ENCODE measurements around the gene U2AF1.
"Not testable (repeated sequence)": the region's sequence is repeated elsewhere in the genome, so short reads cannot be mapped to it uniquely, and the experiment has no call there.

DNA sequence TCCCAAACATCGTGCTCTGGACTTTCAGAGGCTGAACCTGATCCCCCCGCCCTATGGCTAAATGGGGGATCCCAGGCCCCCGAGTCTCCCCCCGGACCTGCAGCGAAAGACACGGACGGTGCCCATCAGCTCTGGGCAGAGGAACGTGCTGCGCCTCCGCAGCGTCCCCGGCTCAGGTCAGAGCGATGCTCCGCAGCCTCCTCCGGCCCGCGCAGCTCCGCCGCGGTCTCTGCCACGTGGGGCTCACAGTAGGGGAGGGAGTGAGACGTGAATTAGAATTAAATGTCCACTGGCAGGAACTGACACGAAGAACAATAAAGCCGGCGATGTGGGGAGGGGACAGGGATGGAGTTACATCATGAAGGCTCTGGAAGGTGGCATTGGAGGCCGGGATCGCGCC is 30.7 kb downstream of the U2AF1 start:
- TF ChIP-seq, protein P1, sequence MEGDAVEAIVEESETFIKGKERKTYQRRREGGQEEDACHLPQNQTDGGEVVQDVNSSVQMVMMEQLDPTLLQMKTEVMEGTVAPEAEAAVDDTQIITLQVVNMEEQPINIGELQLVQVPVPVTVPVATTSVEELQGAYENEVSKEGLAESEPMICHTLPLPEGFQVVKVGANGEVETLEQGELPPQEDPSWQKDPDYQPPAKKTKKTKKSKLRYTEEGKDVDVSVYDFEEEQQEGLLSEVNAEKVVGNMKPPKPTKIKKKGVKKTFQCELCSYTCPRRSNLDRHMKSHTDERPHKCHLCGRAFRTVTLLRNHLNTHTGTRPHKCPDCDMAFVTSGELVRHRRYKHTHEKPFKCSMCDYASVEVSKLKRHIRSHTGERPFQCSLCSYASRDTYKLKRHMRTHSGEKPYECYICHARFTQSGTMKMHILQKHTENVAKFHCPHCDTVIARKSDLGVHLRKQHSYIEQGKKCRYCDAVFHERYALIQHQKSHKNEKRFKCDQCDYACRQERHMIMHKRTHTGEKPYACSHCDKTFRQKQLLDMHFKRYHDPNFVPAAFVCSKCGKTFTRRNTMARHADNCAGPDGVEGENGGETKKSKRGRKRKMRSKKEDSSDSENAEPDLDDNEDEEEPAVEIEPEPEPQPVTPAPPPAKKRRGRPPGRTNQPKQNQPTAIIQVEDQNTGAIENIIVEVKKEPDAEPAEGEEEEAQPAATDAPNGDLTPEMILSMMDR (IDR thresholded peaks at IDR 0.05; ENCODE audit: insufficient read depth, low read length): not testable (repeated sequence)
- not testable (repeated sequence) for TF ChIP-seq POLR2AphosphoS5 (IDR thresholded peaks at IDR 0.05; ENCODE audit: low read depth); SPI1 (IDR thresholded peaks at IDR 0.05; ENCODE audit: borderline replicate concordance, low read depth); GABPA (IDR thresholded peaks at IDR 0.05; ENCODE audit: low read depth)
- TF ChIP-seq, protein P2, sequence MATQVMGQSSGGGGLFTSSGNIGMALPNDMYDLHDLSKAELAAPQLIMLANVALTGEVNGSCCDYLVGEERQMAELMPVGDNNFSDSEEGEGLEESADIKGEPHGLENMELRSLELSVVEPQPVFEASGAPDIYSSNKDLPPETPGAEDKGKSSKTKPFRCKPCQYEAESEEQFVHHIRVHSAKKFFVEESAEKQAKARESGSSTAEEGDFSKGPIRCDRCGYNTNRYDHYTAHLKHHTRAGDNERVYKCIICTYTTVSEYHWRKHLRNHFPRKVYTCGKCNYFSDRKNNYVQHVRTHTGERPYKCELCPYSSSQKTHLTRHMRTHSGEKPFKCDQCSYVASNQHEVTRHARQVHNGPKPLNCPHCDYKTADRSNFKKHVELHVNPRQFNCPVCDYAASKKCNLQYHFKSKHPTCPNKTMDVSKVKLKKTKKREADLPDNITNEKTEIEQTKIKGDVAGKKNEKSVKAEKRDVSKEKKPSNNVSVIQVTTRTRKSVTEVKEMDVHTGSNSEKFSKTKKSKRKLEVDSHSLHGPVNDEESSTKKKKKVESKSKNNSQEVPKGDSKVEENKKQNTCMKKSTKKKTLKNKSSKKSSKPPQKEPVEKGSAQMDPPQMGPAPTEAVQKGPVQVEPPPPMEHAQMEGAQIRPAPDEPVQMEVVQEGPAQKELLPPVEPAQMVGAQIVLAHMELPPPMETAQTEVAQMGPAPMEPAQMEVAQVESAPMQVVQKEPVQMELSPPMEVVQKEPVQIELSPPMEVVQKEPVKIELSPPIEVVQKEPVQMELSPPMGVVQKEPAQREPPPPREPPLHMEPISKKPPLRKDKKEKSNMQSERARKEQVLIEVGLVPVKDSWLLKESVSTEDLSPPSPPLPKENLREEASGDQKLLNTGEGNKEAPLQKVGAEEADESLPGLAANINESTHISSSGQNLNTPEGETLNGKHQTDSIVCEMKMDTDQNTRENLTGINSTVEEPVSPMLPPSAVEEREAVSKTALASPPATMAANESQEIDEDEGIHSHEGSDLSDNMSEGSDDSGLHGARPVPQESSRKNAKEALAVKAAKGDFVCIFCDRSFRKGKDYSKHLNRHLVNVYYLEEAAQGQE (IDR thresholded peaks at IDR 0.05; ENCODE audit: insufficient replicate concordance, low read depth): not testable (repeated sequence)
